Measurements from ENCODE around the gene MAP2.

Gene MAP2

DNA sequence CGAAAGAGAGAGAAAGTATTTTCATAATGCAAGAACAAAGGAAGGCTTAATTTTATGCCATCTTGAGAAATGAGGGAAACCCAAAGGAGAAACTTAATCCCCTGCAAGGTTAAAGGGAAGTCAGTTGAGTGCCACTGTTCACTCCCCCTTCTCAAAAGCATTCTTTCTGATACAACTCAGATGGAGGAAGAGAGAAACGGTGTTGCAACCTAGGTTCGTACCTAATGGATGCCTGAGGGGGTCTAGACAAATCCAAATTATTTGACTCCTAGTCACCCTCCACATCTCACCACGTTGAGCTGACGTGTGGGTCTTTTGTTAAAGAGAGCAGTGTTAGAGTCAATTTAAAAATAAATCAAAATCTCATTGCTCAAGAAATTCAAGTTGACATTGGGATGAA lies 295.2 kb downstream of the MAP2 start:
- no peak for DNase-seq (ENCODE audit: low read depth)

DNA sequence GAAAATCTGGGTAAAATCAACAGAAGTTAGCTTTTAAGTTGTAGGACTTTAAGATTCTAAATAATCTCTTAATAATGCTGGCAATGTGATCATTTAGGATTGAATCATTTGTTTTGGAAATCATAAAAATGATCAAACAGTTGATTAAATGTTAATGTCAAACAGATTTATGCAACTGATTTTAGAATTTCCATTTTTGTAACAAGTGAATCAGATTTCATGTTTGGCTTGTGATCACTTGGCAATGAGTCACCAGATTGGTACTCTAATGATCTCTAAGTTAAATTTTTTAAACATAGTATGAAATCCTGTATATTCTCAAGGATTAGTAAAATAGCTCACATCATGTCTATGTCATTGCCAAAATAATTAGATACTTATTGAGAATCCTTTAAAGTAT lies 297.6 kb downstream of the MAP2 start:
- no peak for DNase-seq (ENCODE audit: low read depth)

DNA sequence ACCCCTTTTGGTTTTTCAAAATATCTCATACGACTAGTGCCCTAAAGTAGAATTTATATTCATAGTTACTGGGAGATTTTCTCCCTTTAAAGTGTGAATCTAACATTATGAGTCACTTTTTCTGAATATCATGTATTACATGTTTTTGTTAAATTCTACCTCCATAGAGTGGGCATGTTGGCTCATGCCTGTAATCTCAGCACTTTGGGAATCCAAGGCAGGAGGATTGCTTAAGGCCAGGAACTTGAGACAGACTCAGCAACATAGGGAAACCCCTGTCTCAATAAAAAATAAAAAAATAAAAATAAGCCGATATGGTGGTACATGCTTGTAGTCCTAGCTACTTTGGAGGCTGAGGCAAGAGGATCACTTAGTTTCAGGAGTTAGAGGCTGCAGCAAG lies 302.5 kb downstream of the MAP2 start:
- DNase-seq (ENCODE audit: low read depth): no peak

GRCh38 chr2:209727077-209727476 lies 303.2 kb downstream of the MAP2 start:
- no peak for DNase-seq (ENCODE audit: low read depth)

DNA sequence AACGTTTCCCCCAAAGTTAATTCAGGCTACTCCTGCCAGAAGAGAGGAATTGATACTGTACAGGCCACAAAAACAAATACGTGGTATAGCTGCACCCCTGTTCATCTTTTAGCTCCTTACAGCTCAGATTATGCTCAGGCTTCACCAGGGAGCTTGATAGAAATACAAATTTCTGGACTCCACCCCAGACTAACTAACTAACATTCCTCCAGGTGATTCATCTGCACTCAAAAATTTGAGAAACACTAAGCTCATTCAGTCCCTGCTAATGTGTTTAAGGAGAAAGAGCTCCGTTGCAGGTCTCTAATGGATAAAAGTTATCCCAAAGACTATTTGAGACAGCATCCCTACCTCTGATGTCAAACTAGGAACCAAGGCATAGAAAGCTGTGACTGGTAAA lies 311.0 kb downstream of the MAP2 start:
- DNase-seq (ENCODE audit: low read depth): no peak

DNA sequence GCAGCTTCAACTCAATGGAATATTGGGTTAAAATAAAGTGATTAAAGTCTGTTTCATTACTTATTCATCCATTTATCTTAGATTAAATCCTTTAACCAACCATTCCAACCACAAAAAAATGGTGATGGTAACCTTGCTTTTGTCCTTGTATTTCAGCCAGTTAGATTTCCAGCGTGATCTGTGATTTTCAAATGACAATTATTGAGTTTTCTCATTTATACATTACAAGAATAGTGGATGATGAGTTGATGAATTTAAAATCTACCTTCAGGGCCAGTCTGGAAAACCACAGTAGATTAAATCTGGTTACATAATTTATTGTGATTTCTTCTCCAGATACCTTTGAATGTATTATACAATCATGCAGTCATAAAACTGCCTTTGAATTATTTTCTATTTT lies 318.1 kb downstream of the MAP2 start:
- no peak for DNase-seq (ENCODE audit: low read depth)

- no peak for DNase-seq (ENCODE audit: low read depth)
Observed at GRCh38 chr2:209753020-209753419, 329.2 kb downstream of the MAP2 start.

DNA sequence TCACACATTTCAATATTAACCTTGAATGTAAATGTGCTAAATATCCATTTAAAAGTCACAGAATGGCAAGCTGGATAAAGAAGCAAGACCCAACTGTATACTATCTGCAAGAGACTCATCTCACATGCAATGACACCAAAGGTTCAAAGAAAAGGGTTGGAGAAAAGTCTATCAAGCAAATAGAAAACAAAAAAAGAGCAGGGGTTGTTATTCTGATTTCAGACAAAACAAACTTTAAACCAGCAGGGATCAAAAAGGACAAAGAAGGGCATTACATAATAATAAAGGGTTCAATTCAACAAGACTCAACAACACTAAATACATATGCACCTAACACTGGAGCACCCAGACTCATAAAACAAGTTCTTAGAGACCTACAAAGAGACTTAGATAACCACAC lies 333.3 kb downstream of the MAP2 start:
- DNase-seq (ENCODE audit: low read depth): no peak

GRCh38 chr2:209761566-209761965 lies 337.7 kb downstream of the MAP2 start:
- DNase-seq (ENCODE audit: low read depth): no peak

- no peak for DNase-seq (ENCODE audit: low read depth)
Observed at GRCh38 chr2:209762563-209762962, 338.7 kb downstream of the MAP2 start.

DNA sequence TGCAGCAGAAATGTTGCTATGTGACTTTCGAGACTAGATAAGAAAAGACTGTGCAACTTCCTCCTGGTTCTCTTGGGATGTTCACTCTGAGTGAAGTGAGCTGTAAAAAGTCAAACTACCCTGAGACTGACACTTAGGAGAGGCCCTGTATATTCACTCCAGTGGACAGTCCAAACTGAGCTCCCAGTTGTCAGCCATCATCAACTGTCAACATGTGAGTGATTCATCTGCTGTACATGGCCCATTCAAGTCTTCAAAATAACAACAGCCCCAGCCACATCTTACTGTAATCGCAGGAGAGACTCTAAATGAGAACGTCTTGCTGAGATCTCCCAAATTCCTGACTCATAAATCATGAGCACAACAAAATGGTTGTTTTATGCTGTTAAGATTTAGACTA lies 339.3 kb downstream of the MAP2 start:
- no peak for DNase-seq (ENCODE audit: low read depth)

DNA sequence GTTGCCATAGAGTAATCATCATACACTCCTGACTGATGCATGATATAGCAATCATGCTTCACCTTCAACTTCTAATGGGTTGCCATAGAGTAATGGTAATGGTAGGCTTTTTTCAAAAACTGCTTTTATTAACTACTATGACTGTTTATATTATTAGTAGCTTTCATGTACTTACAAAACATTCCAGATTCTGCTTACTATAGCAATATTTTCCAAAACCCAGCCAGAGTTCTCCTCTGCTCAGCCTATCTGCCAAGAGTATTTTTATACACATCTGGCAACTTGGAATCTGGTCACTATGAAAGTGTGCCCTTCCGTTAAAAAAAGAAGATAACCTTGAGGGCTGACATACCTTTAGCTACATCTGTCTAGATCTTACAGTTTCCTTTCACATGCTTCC lies 342.8 kb downstream of the MAP2 start:
- DNase-seq (ENCODE audit: low read depth): no peak

- no peak for DNase-seq (ENCODE audit: low read depth)
Observed at GRCh38 chr2:209767316-209767715, 343.5 kb downstream of the MAP2 start.

DNA sequence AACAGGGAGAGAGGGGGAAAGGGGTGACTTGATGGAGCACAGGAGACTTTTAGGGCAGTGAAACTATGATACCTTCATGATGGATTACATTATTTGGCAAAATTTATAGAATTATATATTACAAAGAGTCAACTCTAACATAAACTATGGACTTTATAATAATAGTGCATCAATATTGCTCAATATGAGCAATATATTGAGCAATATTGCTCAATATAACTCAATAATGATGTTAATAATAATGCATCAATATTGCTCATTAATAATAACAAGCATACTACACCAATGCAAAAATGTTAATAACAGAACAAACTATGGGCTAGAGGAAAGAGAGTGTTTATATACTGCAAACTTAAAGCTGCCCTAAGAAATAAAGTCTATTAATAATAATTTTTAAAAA lies 344.7 kb downstream of the MAP2 start:
- no peak for DNase-seq (ENCODE audit: low read depth)

DNA sequence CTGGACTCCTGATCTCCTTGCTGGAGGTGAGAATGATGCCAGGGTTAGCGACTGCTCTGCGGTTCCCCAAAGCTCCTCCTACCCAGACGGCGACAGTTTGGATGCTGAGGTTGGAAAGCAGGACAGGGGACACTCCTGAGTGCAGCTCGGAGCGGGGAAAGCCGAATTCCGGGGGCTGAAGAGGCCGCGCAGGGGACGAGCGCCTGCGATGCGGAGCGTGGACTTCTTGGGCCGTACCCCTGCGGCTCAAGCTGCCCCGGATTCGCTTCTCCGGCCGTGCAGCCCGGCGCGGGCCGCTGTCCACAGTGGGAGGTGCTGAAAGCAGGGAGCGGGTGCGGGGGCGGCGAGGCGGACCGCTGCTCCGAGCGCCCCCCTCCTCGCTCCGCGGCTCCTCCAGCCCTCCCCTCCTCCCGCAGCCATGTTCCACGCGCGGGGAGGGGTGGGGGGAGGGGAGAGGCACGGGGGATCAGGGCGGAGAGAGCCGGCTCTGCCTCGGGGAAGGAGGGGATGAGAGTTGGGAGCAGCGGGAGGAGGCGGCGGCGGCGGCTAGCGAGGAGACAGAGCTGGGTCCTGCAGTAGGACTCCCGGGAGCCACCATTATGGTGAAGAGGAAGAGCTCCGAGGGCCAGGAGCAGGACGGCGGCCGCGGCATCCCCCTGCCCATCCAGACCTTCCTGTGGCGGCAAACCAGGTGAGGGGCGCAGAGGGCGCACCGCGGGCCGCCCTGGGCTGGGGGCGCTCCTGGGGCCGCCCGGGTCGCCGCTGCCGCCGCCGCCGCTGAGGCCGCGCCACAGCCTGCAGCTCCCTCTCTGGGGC lies 347.8 kb downstream of the MAP2 start, which contains the start of gene UNC80:
UNC80 (plus strand) TSS at position 359 of the 816 bp plus-strand sequence; CDS start at position 600, 241 bp downstream.
- peak; percentile 37 for DNase-seq (ENCODE audit: low read depth)

DNA sequence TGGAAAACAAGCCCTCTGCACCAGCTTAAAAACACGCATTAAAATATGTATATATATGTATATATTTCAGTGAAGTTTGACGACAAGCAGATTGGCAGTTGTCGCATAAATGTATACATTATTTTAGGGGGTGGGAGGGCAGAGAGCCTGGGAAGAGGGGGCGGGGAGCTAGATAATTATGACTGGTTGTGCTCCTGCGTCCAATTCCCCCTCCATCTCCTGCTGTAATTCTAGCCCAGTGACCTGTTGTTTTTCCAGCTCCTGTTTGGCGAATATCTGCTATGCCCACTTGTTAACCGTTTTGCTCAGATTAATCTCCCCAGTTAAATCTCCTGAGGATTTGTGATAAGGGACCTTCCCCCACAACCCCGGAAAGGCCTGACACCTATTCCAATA lies 348.4 kb downstream of the MAP2 start:
- no peak for DNase-seq (ENCODE audit: low read depth)

GRCh38 chr2:209773377-209773776 lies 349.5 kb downstream of the MAP2 start:
- no peak for DNase-seq (ENCODE audit: low read depth)
